Right atrium auricular region (tissue), 2 donors: ENCODE results near the gene PLCL1. TPM values are rescaled to one million over a fixed set of nuclear protein-coding genes. Genes with fewer than 3 reads are reported as not detected.

ENCODE experiments used
- DNase-seq: peaks from one replicate; pipeline ENCODE4 v3.0.0-alpha.2; 2019; ENCODE audit warnings: low spot score
- H3K27ac ChIP-seq, 2 donors: fragments of 200-600 bp; sonication (generic); 1 replicate in 1 of 2; 2 replicates in 1 of 2; pipeline ENCODE4 v1.5.1; 2016 to 2019
- H3K27me3 ChIP-seq, 2 donors: fragments of 200-600 bp; sonication (generic); one replicate each; pipeline versions ENCODE4 v1.5.1 to v1.6.0; 2017 to 2019
- H3K36me3 ChIP-seq: fragments of 200-600 bp; sonication (generic); one replicate; pipeline ENCODE4 v1.5.1; 2016
- H3K4me1 ChIP-seq, 2 donors: fragments of 200-600 bp; sonication (generic); one replicate each; pipeline versions ENCODE4 v1.5.1 to v1.6.0; 2017 to 2019
- H3K4me3 ChIP-seq, 2 donors: fragments of 200-600 bp; sonication (generic); 1 replicate in 1 of 2; 2 replicates in 1 of 2; pipeline ENCODE4 v1.5.1; 2017 to 2019; ENCODE audit warnings: mild to moderate bottlenecking in 1 of 2, moderate library complexity in 1 of 2
- H3K9me3 ChIP-seq, 2 donors: fragments of 200-600 bp; sonication (generic); one replicate each; pipeline ENCODE4 v1.5.1; 2019
- CTCF ChIP-seq, 2 donors: fragments of 200-600 bp; sonication (generic); IDR thresholded peaks; one replicate each; pipeline ENCODE4 v1.5.1; 2019; ENCODE audit warnings: antibody characterized with exemption in 2 of 2
- total RNA-seq, 2 donors: library from RNA; depleted of rRNA; stranded (reverse); fragments of >200 nt; gene quantifications; one replicate each; pipeline ENCODE4 v1.1.0, GENCODE V29; 2016

Gene PLCL1
- total RNA-seq, 2 donors from 2014 or later: 26.8 to 32.0 TPM

- no peaks in the 10 kb centered on the region for H3K9me3 ChIP-seq
- H3K4me1 ChIP-seq: peaks cover 0 to 25% of the 10 kb centered on the region in 2 donors
- DNase-seq: no peak
- TF ChIP-seq CTCF (IDR thresholded peaks at IDR 0.05): no peak
- H3K27me3 ChIP-seq: no peaks in the 10 kb centered on the region
- H3K27ac ChIP-seq: no peak overlapping the region
- no peak overlapping the region for H3K4me3 ChIP-seq
- H3K36me3 ChIP-seq: no peaks in the 10 kb centered on the region
Measured at GRCh38 chr2:197920592-197921201, 116.3 kb downstream of the PLCL1 start.

GRCh38 chr2:197924483-197924882, 120.1 kb downstream of the PLCL1 start:
- no peak for DNase-seq
- Histone ChIP-seq H3K9me3 (no peaks in the 10 kb centered on the region), H3K27me3 (no peaks in the 10 kb centered on the region), H3K27ac (no peak overlapping the region), H3K4me1 (peaks cover 0 to 18% of the 10 kb centered on the region in 2 donors), H3K36me3 (no peaks in the 10 kb centered on the region), H3K4me3 (no peak overlapping the region)
- no peak for TF ChIP-seq CTCF (IDR thresholded peaks at IDR 0.05)

GRCh38 chr2:197925204-197925603, 120.8 kb downstream of the PLCL1 start:
- TF ChIP-seq CTCF (IDR thresholded peaks at IDR 0.05): no peak
- no peaks in the 10 kb centered on the region for H3K9me3 ChIP-seq
- no peak overlapping the region for H3K27ac ChIP-seq
- peaks cover 0 to 18% of the 10 kb centered on the region in 2 donors for H3K4me1 ChIP-seq
- DNase-seq: no peak
- no peak overlapping the region for H3K4me3 ChIP-seq
- H3K27me3 ChIP-seq: no peaks in the 10 kb centered on the region
- no peaks in the 10 kb centered on the region for H3K36me3 ChIP-seq

GRCh38 chr2:197925976-197926375, 121.6 kb downstream of the PLCL1 start:
- no peak for TF ChIP-seq CTCF (IDR thresholded peaks at IDR 0.05)
- no peak overlapping the region for H3K27ac ChIP-seq
- no peak for DNase-seq
- no peaks in the 10 kb centered on the region for H3K36me3 ChIP-seq
- no peaks in the 10 kb centered on the region for H3K27me3 ChIP-seq
- peaks cover 0 to 18% of the 10 kb centered on the region in 2 donors for H3K4me1 ChIP-seq
- H3K4me3 ChIP-seq: no peak overlapping the region
- no peaks in the 10 kb centered on the region for H3K9me3 ChIP-seq

GRCh38 chr2:197926673-197927072, 122.3 kb downstream of the PLCL1 start:
- DNase-seq: no peak
- TF ChIP-seq CTCF (IDR thresholded peaks at IDR 0.05): no peak
- H3K4me1 ChIP-seq: peaks cover 0 to 18% of the 10 kb centered on the region in 2 donors

GRCh38 chr2:197927994-197928393, 123.6 kb downstream of the PLCL1 start:
- Histone ChIP-seq H3K4me3 (no peak overlapping the region), H3K4me1 (peaks cover 0 to 18% of the 10 kb centered on the region in 2 donors), H3K27ac (no peak overlapping the region), H3K36me3 (no peaks in the 10 kb centered on the region), H3K27me3 (no peaks in the 10 kb centered on the region), H3K9me3 (no peaks in the 10 kb centered on the region)
- DNase-seq: no peak
- TF ChIP-seq CTCF (IDR thresholded peaks at IDR 0.05): no peak

More at GRCh38 chr2:197926673-197927072, 122.3 kb downstream of the PLCL1 start:
- H3K4me3 ChIP-seq: no peak overlapping the region
- H3K36me3 ChIP-seq: no peaks in the 10 kb centered on the region
- no peaks in the 10 kb centered on the region for H3K9me3 ChIP-seq
- H3K27me3 ChIP-seq: no peaks in the 10 kb centered on the region
- no peak overlapping the region for H3K27ac ChIP-seq
